Duodenal mucosa (tissue), 2 donors: Measurements from ENCODE around the gene TLR9.

Experiments
- H3K27ac ChIP-seq: one replicate; pipeline ENCODE4 v1.7.0; 2013; ENCODE audit warnings: low read depth, low read length
- H3K27me3 ChIP-seq, 2 donors: one replicate each; pipeline ENCODE4 v1.7.0; 2013; ENCODE audit warnings: low read length in 2 of 2, control low read depth in 1 of 2; ENCODE audit not compliant: insufficient read depth in 2 of 2, control insufficient read depth in 1 of 2
- H3K36me3 ChIP-seq, 2 donors: one replicate each; pipeline ENCODE4 v1.7.0; 2013; ENCODE audit warnings: low read length in 2 of 2, control low read depth in 1 of 2; ENCODE audit not compliant: insufficient read depth in 2 of 2, control insufficient read depth in 1 of 2
- H3K4me1 ChIP-seq, 2 donors: one replicate each; pipeline ENCODE4 v1.7.0; 2013; ENCODE audit warnings: low read length in 2 of 2, control low read depth in 1 of 2; ENCODE audit not compliant: insufficient read depth in 2 of 2, control insufficient read depth in 1 of 2
- H3K4me3 ChIP-seq, 2 donors: one replicate each; pipeline ENCODE4 v1.7.0; 2013; ENCODE audit warnings: low read length in 2 of 2, low read depth in 1 of 2
- H3K9ac ChIP-seq, 2 donors: one replicate each; pipeline ENCODE4 v1.7.0; 2013; ENCODE audit warnings: low read length in 2 of 2, low read depth in 1 of 2
- H3K9me3 ChIP-seq, 2 donors: one replicate each; pipeline ENCODE4 v1.7.0; 2013; ENCODE audit warnings: low read length in 2 of 2, control low read depth in 1 of 2; ENCODE audit not compliant: control insufficient read depth in 1 of 2

The TLR9 gene

DNA sequence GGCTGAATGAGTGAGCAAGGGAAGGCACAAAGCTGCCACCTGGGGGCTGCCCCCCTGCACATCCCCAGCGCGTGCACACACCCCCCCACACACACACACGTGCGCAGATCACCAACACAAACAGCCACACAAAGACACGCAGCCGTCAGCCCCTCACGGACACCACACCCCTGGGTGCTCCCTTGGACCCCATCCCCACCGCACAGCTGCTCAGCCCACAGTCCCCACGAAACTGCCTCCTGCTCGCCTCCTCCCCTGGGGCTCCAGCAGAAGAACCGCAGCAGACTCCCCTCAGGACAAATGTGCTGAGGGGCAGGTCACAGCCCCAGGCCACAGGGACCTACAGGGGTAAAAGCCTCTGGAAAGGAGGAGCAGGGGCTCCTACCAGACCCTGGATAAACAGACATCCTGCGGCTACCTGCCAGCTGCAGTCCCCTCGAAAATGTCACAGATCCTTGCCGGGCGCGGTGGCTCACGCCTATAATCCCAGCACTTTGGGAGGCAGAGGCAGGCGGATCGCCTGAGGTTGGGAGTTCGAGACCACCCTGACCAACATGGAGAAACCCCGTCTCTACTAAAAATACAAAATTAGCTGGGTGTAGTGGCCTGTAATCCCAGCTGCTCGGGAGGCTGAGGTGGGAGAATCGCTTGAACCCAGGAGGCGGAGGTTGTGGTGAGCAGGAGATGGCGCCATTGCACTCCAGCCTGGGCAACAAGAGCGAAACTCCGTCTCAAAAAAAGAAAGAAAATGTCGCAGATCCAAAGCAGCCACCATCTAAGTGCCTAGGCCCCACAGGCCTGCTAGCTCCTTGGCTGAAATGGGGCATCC lies 7.0 kb upstream of the TLR9 start:
- no peaks in the 10 kb centered on the region for H3K27me3 ChIP-seq
- H3K27ac ChIP-seq: no peak overlapping the region
- H3K36me3 ChIP-seq: peaks cover 28 to 57% of the 10 kb centered on the region in 2 donors
- no peaks in the 10 kb centered on the region for H3K9me3 ChIP-seq
- no peak overlapping the region for H3K4me3 ChIP-seq
- no peak overlapping the region for H3K9ac ChIP-seq
- H3K4me1 ChIP-seq: peaks cover 10 to 16% of the 10 kb centered on the region in 2 donors

DNA sequence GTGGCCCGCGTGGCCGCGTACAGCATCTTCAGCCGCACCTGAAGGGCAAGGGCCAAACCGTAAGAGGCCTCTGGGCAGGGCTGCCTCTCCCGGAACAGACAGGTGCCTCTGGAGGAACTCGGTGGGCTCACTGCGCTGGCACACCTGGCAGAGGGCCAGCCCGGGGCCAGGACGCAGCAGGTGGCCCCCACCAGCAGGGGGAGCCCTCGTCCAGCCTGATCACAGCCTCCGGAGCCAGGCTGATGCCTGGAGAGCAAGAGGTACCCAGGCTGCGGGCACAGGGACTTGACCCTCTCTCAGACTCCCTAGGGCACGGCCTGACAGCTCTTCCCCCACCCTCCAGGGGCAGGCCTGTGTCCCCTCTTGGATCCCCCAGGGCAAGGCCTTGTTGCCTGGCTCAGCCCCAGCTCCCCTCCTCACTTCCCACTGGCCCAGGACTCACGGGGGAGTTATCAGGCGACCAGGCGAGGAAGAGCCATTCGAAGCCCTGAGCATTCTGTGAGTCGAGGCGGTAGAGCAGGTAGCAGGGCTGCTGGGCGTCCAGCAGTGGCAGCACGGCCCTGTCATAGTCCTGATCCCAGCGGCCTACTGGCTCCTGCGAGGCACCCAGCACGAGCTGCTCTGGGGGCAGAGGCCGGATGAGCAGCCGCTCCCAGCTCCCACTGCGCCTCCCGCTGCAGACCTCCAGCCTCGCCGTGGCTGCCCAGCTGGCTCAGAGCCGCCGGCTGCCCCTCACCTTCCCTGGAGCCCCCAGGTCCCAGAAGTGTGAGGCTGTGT lies 6.2 kb upstream of the TLR9 start:
- no peak overlapping the region for H3K4me3 ChIP-seq
- no peak overlapping the region for H3K27ac ChIP-seq
- H3K9ac ChIP-seq: no peak overlapping the region
- H3K9me3 ChIP-seq: no peaks in the 10 kb centered on the region
- H3K4me1 ChIP-seq: peaks cover 3 to 10% of the 10 kb centered on the region in 2 donors
- peaks cover 28 to 57% of the 10 kb centered on the region in 2 donors for H3K36me3 ChIP-seq
- no peaks in the 10 kb centered on the region for H3K27me3 ChIP-seq

DNA sequence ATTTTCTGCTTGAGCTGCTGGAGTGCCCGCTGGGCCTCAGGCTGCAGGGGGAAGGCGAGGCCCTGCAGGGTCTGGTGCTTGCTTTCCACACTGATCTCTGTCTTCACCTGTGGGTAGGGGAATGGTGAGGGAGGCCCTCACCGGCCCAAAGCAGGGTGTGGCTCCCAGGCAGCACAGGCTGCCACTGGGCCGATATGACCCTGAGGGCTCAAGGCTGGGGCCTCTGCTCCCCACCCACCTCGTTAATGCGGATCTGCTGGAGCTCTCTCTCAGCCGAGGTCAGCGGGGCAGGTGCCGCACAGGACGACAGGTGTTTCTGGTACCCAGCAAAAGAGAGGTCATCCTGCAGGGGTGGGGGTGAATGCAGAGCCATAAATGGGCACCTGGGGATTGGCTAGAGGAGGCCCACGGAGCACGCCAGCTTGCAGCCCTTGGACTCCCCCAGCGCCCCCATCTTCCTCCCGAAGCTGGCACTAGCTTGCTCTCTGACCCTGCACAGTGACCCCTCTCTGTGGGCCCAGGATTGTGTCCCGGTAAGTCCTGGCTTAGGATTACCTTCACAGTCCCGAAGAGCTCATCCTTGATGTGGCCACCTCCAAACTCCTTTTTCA lies 5.5 kb upstream of the TLR9 start:
- Histone ChIP-seq H3K27ac (no peak overlapping the region), H3K36me3 (peaks cover 28 to 57% of the 10 kb centered on the region in 2 donors), H3K4me1 (peaks cover 5% of the 10 kb centered on the region in 2 donors), H3K9me3 (no peaks in the 10 kb centered on the region), H3K27me3 (no peaks in the 10 kb centered on the region), H3K9ac (no peak overlapping the region), H3K4me3 (no peak overlapping the region)

DNA sequence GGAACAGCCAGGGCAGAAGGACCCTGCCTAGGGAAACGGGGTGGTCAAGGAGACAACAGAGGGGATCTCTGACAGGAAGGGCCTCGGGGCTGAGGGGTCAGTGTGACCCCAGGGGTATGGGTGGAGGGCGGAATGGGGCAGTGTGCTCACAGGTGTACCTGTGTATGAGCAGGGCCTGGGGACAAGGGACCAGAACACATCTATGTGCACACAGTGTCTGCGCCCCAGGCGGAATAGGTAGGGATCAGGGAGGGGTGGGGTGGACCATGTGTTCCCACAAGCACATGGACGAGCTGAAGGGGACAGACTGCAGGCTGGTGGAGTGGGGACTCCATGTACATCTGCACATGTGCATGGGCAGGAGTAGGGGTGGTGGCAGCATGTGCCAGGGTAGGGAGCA lies 5.0 kb upstream of the TLR9 start:
- peaks cover 26 to 55% of the 10 kb centered on the region in 2 donors for H3K36me3 ChIP-seq
- no peaks in the 10 kb centered on the region for H3K9me3 ChIP-seq
- H3K4me1 ChIP-seq: peaks cover 6 to 8% of the 10 kb centered on the region in 2 donors
- no peak overlapping the region for H3K4me3 ChIP-seq
- H3K27me3 ChIP-seq: no peaks in the 10 kb centered on the region
- H3K9ac ChIP-seq: no peak overlapping the region
- H3K27ac ChIP-seq: no peak overlapping the region

DNA sequence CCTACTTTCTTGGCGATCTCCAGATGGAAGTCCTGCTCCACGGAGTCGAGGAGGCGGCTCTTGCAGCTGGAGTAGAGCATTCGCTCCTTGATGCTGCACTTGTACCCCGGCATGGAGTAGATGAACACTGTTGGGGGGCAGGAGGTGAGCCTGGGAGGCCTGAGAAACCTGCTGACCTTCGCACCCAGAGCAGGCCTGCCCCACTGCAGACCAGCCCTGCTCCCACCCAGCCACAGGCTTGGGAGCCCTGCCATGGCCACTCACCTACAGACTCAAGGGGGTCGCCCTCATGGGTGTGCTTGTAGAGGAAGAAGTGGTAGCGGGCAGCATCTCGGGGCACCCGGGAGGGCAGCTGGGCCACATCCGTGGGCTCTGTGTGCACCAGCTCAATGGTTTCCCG lies 4.2 kb upstream of the TLR9 start:
- H3K27ac ChIP-seq: no peak overlapping the region
- no peaks in the 10 kb centered on the region for H3K9me3 ChIP-seq
- H3K36me3 ChIP-seq: peaks cover 24 to 48% of the 10 kb centered on the region in 2 donors
- H3K4me3 ChIP-seq: no peak overlapping the region
- no peaks in the 10 kb centered on the region for H3K27me3 ChIP-seq
- H3K4me1 ChIP-seq: peaks cover 6 to 8% of the 10 kb centered on the region in 2 donors
- H3K9ac ChIP-seq: no peak overlapping the region

DNA sequence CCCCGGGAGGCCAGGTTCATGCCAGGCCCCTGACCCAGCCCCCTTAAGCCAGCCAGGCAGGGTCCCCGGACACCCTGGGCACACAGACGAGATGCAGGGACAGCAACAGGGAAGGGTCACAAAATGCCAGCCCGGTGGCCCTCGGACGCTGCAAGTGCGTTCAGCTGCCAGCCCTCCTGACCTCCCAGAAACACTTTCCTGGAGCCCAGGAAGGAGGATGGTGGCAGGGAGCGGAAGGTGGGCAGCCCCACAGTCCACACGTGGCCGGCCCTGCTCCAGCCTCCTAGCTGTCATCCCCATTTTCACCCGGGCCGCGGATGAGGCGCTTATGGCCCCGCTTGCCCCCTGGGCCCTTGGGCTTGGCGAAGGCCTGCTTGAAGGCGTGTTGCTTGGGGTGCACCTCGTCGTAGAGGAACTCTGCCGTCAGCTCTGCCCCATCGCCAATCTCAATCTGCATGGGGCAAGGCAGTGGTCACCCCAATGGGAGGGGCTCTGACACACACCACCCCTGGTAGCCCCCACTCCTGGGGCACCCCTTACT lies 3.4 kb upstream of the TLR9 start:
- Histone ChIP-seq H3K27ac (no peak overlapping the region), H3K9me3 (no peaks in the 10 kb centered on the region), H3K27me3 (no peaks in the 10 kb centered on the region), H3K36me3 (peaks cover 24 to 41% of the 10 kb centered on the region in 2 donors), H3K4me3 (no peak overlapping the region), H3K4me1 (peaks cover 6 to 8% of the 10 kb centered on the region in 2 donors), H3K9ac (no peak overlapping the region)

DNA sequence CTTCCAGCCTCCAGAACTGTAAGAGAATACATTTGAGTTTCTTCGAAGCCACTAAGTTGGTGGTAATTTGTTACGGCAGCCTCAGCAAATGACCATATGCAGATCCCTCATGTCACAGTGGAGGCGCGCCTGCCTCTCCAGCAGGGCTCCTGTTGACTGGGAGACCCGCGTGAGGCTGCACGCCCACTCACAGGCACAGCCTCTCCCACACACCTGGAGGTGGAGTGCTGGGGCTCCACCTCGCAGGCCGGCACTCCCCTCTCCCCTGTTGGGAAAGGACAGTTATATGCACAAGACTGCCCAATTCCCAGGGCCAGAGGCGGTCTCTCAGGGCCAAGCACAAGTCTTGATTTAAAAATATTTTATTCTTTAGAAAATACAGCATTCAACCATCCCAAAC lies 2.8 kb upstream of the TLR9 start:
- Histone ChIP-seq H3K9ac (no peak overlapping the region), H3K27ac (no peak overlapping the region), H3K27me3 (no peaks in the 10 kb centered on the region), H3K36me3 (peaks cover 24 to 41% of the 10 kb centered on the region in 2 donors), H3K9me3 (no peaks in the 10 kb centered on the region), H3K4me3 (no peak overlapping the region), H3K4me1 (peaks cover 6 to 8% of the 10 kb centered on the region in 2 donors)

DNA sequence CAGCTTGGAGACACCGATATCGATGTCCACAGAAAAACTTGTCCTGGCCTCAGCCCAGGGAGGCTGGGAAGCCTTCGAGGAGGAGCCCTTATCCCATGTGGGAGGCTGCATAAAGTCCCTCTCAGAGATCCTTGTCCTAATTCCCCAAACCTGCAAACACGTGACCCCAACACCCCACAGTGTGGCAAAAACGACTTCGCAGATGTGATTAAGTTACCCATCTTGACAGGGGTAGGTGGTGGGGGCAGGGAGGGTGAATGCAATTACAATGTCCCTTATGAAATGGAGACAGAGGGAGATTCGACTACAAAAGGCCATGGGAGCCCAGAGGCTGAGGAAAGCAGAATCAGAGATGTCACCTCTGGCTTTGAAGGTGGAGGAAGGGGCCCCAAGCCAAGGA lies 2.3 kb upstream of the TLR9 start:
- H3K9ac ChIP-seq: no peak overlapping the region
- no peaks in the 10 kb centered on the region for H3K9me3 ChIP-seq
- no peak overlapping the region for H3K4me3 ChIP-seq
- peaks cover 6 to 8% of the 10 kb centered on the region in 2 donors for H3K4me1 ChIP-seq
- no peak overlapping the region for H3K27ac ChIP-seq
- H3K27me3 ChIP-seq: no peaks in the 10 kb centered on the region
- peaks cover 24 to 38% of the 10 kb centered on the region in 2 donors for H3K36me3 ChIP-seq

DNA sequence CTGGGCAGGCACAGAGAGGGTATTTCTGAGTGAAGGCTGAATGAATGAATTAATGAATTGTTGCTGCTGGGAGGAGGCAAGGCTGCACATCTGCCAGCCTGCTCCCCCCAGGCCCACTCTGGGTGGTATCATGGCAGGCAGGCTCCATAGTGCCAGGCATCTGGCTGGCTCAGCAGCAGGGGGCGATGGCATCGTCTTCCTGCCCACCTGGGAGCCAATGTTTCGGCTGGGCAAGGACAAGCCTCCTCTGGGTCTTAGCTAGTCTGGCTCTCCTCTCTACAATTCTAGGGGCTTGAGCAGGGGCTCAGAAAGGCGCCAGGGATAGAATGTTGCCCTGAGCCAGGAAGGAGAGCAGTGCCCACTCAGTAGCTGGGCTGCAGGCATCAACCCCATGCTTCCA lies 1.7 kb upstream of the TLR9 start:
- Histone ChIP-seq H3K27me3 (no peaks in the 10 kb centered on the region), H3K36me3 (peaks cover 24 to 33% of the 10 kb centered on the region in 2 donors), H3K4me3 (no peak overlapping the region), H3K9me3 (no peaks in the 10 kb centered on the region), H3K9ac (no peak overlapping the region), H3K27ac (no peak overlapping the region), H3K4me1 (peaks cover 6 to 13% of the 10 kb centered on the region in 2 donors)
